Inferior parietal cortex (tissue), 1 donor: ENCODE results near the gene MAP3K7.
"Not testable (repeated sequence)": the region's sequence is repeated elsewhere in the genome, so short reads cannot be mapped to it uniquely, and the experiment has no call there.

Experiments used
- DNase-seq: peaks from one replicate; pipeline ENCODE4 v3.0.0-alpha.2; 2016; ENCODE audit errors: extremely low spot score

Gene MAP3K7

DNA sequence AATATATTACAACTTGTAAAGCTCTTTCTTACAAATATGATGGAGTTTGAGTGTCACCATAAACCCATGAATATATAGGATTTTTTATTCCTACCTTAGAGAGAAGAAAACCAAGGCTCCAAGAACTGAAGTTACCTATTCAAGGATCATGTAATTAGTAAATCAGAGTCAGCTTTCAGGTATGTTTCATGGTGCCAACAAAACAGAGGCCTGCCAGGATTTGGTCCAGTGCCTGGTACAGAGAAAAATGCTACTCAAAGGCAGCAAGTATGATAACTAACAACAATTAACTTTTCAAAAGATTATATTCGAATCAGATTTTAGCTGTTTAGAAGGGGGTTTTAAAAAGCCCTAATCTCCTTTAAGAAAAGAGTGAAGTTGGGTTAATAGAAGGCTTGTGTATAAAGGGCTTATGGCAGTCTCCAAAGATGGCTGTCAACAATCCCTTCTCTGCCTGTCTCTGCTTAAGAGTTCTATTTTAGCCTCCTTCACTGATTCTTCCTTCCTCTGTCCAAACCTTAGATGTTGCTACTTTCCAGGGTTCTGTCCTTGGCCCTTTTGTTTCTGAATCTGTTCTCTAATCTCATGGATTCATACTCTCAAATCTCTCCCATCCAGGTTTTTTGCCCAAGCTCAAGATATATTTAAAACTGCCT lies 7.8 kb downstream of the MAP3K7 start:
- DNase-seq, result no peak

DNA sequence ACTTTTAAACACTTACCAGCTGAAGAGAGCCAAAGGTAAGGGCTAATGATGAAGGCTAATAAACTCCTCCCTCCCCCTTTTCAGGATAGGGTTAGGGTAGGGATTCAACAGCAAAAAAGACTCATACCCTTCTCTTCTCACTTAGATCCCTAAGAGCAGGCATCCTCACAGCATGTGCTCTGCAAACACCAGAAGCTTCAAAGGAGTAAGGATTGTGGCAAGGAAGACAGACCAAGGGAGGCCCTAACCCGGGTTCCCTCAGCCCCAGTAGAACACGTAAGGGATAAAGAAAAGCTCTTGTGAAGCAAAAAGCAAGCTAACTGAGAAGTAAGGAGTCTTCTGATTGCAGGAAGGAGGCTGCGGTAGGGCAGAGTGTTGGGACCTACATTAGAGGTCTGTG lies 11.6 kb downstream of the MAP3K7 start:
- DNase-seq, result no peak

DNA sequence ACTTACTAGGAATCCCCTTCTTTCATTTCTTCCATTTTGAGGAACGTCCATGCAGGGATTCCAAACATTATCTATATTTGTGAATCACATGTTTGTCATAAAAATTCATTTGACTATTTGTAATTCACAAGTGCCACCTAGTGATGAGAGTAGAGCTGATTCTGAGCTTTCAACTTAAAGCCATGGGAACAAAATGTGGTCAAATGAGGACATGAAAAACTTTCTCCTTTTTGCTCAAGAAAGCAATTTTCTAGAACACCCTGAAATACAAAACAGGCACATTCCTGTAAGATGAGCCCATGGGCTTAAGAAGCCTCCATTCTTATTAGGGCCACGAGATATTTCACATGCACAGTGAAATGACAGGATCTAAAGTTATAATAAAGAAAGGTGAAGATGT lies 12.3 kb downstream of the MAP3K7 start:
- DNase-seq, result peak; percentile 27

DNA sequence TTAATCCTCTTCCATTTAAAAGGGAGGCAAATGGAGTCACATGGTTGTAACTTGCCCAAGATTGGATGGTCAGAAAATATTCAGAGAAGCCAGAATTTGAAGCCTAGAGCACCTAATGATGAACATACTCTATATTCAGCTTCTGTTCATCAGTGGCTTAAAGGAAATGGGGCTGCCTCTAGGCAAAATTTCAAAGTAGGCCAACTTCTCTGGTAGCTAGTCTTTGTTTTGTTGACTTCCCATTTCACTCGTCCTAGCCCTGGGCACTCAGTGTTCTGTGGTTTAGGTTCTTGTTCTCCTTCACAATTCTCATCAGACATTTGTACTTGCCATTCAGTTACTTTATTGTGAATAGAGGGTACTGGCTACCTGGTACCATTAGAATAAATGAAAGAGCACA lies 13.2 kb downstream of the MAP3K7 start:
- DNase-seq, result no peak

DNA sequence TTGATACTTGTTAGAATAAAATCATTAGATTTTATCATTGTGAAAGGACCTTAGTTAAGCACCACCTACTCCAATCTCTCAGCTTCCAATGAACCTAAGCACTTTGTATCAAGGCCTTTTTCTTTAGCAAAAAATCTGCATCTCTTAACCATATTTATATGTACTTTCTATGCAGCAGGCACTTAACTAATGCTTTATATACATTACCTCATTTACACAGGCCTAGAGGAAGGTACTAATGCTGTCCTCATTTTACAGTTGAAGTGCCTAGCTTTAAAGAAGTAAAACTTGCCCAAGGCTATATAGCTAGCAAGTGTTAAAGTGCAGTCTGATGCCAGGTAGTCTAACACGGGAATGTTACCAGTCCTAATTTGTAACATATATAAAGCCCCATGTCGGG lies 14.0 kb downstream of the MAP3K7 start:
- no peak for DNase-seq

DNA sequence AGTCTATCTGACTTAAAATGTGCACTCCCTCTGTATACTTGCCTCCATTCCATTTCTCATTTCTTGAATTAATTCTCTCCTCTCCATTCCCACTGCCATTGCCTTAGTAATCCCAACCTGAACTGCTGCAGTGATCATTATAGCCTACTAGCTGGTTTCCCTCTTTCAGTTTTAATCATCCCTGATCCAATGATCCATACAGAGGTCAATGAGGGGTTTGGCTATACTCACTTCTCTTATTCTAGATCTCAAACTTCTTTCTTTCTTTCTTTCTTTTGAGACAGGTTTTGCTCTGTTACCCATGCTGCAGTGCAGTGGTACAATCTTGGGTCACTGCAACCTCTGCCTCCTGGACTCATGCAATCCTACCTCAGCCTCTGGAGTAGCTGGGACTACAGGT lies 17.6 kb downstream of the MAP3K7 start:
- no peak for DNase-seq

DNA sequence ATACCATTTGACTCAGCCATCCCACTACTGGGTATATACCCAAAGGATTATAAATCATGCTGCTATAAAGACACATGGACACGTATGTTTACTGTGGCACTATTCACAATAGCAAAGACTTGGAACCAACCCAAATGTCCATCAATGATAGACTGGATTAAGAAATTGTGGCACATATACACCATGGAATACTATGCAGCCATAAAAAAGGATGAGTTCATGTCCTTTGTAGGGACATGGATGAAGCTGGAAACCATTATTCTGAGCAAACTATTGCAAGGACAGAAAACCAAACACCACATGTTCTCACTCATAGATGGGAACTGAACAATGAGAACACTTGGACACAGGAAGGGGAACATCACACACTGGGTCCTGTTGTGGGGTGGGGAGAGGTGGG lies 19.2 kb downstream of the MAP3K7 start:
- DNase-seq, result not testable (repeated sequence)

DNA sequence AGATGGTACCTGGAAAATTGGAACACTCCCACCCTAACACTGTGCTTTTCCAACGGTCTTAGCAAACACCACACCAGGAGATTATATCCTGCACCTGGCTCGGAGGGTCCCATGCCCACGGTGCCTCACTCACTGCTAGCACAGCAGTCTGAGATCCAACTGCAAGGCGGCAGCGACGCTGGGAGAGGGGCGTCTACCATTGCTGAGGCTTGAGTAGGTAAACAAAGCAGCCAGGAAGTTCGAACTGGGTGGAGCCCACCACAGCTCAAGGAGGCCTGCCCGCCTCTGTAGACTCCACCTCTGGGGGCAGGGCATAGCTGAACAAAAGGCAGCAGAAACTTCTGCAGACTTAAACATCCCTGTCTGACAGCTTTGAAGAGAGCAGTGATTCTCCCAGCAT lies 24.5 kb downstream of the MAP3K7 start:
- not testable (repeated sequence) for DNase-seq

DNA sequence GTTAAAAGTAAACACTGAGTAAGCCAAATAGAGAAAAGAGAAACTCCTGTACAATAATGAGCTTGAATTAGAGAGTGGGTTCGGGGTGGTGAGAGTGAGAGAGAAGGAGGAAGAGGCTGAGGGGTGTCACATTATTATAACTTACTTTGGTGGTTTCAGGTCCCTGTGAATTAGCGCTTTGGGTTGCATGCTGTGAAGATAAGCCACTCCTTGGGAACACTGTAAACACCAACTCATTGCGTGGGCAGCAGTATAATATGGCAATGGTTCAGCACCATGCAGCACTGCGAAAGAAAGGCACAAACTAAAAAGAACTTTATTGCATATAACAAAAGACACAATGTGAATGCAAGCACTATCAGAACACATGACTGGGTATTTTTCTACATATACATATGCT lies 26.9 kb downstream of the MAP3K7 start:
- no peak for DNase-seq

DNA sequence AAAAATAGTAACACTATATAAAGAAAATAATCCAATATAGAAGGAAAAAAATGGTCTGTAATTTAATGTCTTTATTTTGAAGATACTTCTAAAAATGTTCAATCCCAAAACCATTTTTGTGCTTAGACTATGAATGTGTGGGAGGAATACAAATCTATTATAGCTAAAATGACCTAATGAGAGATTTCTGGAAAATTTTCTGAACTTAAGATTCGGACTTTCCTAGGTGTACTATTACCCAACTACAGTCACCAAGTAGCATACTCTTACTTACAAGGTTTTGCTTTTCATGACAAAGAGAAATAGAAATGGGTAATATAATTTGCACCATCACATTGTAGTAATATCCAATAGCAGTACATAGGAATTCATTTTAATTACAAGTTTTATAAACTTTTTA lies 29.9 kb downstream of the MAP3K7 start:
- DNase-seq, result no peak

DNA sequence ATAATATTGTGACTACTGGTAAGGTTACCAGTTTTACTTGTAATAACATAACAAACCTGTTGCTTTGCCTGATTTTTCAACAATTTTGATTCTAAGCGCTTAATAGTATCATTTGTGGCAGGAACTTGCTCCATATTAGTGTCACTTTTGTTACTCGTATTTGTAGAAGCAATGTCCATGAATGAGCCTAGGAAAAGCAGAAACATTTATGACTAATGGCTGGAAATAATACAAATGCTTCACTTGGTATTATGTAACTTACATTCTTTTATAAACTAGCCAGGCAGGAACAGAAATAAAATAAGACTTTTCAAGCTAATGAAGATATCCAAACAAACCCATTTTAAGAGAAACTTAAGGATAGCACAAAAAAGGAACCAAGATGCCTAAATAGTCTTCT lies 38.9 kb downstream of the MAP3K7 start:
- no peak for DNase-seq

DNA sequence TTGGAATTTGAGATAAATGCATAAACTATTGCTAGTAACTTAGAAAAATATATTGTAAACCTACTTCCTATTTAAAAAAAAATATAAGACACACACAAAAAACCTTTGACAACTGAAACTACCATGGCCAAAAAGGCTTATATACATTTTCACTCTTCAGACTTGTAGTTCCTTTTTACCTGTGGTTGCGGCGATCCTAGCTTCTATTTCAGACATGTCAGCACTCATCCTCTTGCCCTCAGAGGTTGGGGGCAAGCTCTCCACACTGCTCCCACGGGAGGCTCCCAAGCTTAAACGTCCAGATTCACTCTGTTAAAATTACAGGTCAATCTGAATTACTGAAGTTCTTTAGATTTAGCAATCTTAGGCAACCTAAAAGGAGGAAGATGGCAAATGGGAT lies 39.8 kb downstream of the MAP3K7 start:
- no peak for DNase-seq

DNA sequence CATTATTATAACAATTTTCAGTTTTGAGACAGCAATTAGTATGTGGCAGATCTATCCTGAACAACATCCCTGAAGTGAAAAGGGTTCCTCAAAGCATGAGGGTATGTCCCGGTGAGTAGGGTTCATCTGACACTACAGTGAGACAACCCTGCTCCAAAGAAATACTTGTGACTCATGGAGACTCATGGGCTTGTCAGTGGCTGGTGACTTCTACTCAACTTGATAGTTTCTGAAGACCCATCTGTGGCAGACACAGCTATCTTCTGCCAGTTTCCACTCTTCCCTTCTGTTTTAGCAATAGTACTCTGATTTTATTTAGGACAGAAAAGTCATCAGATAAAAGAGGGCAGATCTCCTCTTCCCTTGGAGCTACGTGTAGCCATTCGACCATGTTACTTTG lies 41.4 kb downstream of the MAP3K7 start:
- DNase-seq, result no peak

DNA sequence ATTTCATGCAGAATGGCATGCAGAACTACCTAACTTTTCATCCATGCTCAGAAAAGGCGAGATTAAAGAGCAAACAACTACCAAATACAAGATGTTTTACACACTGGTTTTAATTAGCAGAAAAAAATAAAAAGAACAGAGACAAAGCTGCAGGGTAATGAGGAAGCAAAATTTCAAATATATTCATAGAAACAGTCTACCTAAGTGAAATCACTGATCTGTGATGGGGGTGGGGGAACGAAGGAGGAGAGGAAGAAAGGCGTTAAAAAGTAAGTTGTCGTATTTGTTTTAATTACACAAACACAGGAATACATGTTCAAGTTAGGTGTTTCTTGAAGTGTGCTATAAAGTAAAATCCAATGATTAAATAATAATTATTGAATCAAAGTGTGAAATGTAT lies 42.1 kb downstream of the MAP3K7 start:
- DNase-seq, result no peak

DNA sequence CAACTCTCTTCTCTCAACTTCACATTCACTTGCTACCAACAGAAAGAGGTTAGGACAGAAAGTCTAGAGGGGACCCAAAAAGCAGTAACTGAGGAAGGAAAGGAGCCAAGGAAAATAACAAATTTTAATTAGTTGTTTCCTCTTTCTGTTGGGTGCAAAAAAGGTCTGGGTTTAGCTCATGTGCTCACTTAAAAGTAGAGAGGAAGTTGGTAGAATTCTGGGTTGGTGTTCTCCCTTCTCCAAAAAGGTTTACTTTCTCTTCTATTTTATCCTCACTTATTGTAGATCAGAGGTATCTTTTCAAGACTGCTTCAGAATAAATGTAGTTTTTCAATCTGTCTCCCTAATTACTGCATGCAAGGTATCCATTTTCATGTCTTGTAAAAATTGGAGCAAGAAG lies 42.8 kb downstream of the MAP3K7 start:
- no peak for DNase-seq

DNA sequence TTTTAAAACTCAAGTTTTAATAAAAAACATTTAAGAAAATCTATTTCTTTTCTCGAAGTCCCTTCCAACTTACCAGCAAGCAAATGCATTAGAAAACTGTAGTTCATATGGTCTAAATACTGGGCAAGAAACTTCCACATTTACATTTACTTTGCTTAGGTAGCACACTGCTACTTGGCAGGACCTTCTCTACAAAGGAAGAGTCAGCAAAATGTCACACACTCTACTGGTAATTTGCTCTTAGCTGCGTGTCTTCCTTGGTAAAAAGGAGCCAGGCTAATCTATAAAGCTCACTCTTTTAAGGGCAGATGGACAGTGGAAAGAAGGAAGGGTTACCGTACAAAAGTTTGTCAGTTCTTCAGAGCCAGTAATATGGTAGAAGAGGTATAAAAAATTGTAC lies 45.7 kb downstream of the MAP3K7 start:
- DNase-seq, result no peak

DNA sequence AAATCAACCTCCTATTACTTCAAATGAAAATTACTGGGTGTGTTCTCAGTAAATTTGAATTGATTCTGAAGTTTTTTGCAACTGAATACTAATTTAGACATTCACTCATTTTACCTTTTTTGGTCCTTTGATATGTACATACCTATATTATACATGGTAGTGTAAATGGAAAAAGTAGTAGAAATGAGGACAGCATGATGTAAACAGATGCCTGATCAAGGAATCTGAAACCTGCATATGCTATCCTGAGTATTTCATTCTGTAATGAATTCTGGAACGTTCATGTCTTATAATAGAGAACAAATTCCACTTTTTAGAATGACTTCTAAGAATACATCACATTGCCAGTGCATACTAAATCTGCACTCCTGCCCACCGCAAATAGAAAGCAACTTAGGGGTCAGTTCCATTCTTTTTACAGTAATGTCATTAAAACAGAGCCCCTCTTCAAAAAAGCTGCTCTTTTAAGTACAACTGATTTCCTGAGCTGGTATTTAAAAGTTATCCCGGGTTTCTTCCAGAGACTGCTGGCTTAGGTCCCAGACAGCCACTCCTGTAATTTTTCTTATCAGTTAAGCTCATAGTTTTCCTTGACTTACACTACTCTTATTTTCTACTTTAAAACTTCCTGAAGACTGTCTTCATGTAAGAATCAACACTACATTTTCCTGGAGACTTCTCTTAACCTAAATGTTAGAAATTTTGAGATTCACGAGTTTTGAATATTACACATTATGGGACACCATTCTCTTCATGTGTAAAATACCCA lies 48.4 kb downstream of the MAP3K7 start:
- no peak for DNase-seq

DNA sequence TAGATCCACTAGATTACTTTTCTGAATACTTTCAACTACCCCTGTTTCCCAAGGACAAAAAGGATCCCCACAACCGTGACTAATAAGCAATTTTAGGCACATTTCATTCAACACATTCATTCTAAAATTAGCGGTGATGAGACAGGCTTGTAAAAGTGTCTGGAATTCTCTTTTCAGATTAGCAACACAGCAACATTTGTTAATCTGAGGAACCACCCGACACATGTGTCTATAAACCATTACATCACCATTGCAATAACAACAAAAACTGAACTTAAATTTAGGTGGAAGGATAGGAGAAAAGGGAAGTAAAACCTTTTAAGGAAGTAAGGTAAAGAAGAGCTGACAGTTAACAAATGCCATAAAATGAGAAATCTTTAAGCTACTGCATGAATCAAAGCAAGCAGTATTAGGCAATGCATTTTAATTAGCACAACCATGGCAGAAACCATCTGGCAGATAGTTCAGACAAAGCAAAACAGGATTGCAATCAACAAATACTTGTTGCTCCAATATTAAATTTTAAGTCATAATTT lies 49.1 kb downstream of the MAP3K7 start:
- DNase-seq, result peak; percentile 55

DNA sequence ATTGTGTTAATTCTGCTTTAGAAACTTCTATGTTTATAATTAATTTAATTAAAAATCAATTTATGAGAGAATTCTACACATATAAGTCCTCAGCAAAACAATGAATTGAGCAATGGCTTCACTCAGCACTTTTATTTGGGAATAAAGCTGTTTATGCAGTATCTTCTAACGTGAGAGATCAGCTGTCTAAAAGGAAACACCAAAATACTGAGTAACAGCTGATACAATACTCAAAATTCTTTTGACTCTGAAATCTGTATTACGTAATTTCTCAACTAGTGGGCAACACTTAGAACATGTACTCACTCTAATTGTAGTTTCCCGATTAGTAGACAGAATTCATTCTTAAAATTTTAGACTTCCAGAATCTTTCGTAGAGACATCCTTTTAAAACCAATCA lies 49.8 kb downstream of the MAP3K7 start:
- no peak for DNase-seq

DNA sequence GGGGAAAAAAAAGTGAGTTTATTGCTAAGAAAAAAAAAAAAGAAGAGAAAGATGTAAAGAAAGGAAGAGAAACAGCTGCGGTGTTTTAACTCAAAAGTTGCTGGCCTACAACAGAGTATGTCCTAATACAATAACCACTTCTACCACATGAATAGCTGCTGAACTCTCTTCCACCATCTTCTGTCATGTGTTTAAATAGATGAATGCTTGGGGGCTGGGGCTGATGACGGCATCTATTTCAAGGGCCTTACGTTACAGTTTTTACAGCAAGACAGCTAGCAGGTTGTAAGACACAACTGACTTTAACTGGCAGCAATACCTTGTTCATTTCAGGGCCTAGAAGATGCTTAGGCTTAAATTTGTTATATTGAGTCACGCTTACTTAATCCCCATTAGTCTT lies 50.4 kb downstream of the MAP3K7 start:
- no peak for DNase-seq

DNA sequence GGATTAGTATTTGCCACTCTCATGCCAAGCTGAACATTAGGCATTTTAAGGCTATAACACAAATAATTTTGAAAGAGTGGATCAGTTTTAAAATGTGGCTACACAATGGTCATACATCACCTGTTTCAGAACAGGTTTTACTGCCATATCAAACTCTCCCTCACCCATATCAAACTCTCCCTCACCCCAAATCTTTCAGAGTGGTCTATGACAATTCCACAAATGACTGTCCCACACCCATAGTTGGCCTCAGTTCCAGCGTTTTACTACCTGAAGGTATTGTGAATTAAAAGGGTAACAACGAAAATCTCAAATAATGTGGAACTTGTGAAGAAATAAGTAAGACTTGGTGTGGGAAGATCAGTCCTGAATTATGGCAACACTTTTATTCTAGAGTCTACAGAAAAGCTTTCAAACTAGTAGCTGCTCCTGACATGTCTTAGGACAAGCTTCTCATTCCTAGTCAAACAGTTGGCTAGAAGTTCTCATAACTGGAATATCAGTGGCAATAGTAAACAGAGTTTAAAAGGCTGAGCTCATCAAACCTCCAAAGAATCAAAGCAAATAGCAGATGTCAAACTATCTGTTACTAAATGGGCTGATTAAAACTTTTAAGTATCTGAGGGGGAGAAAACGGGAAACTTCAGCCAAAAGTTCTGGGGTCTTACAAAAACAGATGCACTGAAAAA lies 52.4 kb downstream of the MAP3K7 start:
- DNase-seq, result no peak

DNA sequence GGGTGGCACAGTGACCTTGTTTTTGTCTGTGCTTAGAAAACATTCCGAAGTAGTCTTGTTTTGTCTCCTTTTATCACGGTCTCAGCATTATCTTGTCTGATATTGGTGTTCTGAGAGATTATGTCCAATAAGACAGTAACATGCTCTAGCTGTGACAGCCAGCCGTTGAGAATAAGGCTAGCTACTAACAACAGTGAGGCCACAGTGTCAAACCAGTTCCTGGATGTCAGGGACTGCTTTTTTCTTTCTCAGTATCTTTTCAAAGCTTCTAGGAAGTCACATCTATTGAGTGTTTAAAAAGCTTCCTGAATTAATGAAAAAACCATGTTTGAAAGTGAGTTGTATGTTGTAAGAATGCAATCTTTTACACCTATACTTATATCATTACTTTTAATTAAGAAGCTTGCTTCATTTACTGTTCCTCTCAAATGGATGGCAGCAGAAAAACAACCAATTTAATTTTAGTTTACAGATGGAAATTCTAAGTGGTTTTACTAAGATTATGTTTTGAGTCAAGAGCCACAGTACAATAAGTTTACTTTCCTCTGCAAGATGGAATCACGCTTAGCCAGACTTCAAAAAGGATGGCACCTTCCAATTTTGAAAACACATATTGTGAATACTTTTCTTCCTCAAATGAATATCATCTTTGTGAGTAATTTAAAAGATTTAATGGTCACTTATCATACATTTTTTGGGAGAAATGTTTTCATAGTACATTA lies 53.1 kb downstream of the MAP3K7 start:
- DNase-seq, result no peak
